Muscle layer of colon (tissue), 2 donors: ENCODE data around the gene ZNF785.
A peak's percentile ranks its signal among the peaks of the same experiment; 100 is the strongest.

Experiments used
- H3K27ac ChIP-seq: one replicate; pipeline ENCODE4 v1.7.0; 2013; ENCODE audit warnings: low read depth, mild to moderate bottlenecking, low read length, moderate library complexity
- H3K27me3 ChIP-seq, 2 donors: one replicate each; pipeline ENCODE4 v1.7.0; 2013; ENCODE audit warnings: low read length in 2 of 2, mild to moderate bottlenecking in 2 of 2; ENCODE audit not compliant: insufficient read depth in 2 of 2, control insufficient read depth in 1 of 2
- H3K36me3 ChIP-seq: one replicate; pipeline ENCODE4 v1.7.0; 2013; ENCODE audit warnings: mild to moderate bottlenecking, low read length; ENCODE audit not compliant: insufficient read depth
- H3K4me1 ChIP-seq: one replicate; pipeline ENCODE4 v1.7.0; 2013; ENCODE audit warnings: mild to moderate bottlenecking, low read length; ENCODE audit not compliant: insufficient read depth
- H3K4me3 ChIP-seq, 2 donors: one replicate each; pipeline ENCODE4 v1.7.0; 2013; ENCODE audit warnings: low read length in 2 of 2, low read depth in 1 of 2, mild to moderate bottlenecking in 1 of 2, moderate library complexity in 1 of 2
- H3K9ac ChIP-seq: one replicate; pipeline ENCODE4 v1.7.0; 2013; ENCODE audit warnings: low read length
- H3K9me3 ChIP-seq: one replicate; pipeline ENCODE4 v1.7.0; 2013; ENCODE audit warnings: mild to moderate bottlenecking, low read length
- donor health status: abdominal sarcoma.
- donor health status: Adenocarcinoma of cecum.

The ZNF785 gene

DNA sequence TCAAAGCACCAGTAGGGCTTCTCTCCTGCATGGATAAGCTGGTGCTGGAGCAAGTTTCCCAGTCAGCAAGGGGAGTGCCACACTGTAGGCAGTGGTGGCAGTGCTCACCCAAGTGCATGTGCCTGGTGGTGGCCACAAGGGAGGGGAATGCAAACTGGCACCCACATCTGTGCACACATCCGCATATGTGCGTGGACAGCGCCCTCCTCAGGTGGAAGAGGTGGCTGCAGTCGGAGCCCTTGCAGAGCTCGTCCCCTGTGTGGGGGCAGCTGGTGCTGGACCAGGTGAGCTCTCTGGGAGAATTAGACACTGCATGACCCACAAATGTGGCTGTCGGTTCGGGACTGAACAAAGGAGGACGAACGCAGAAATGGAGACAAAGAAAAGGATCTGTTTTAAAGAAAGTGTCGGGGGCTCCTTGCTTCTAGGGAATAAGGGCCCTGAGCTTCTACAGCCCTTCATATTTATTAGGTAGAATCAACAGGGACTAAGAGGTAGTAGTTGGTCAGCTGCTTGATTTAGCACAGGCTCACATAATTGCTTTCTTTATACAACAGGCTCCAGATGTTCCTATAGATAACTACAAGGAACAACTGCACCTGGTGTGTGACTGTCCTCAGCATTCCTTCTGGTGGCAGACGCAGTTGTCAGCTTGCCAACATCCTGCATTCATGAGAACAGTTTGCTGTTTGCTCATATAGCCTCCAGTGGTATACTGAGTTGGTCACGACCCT, 30.0 kb upstream of the ZNF785 start:
- H3K27me3 ChIP-seq, result no peaks in the 10 kb centered on the region
- no peak overlapping the region for H3K9ac ChIP-seq
- H3K4me3 ChIP-seq, result no peak overlapping the region
- no peaks in the 10 kb centered on the region for H3K9me3 ChIP-seq
- H3K36me3 ChIP-seq, result no peaks in the 10 kb centered on the region
- H3K4me1 ChIP-seq, result no peaks in the 10 kb centered on the region
- H3K27ac ChIP-seq, result no peak overlapping the region

GRCh38 chr16:30609926-30610839, 24.7 kb upstream of the ZNF785 start, which contains the start of gene ZNF689:
TSS of gene ZNF689 (minus strand) at chr16:30610389. CDS start at chr16:30610041, 348 bp downstream.
- Histone ChIP-seq H3K9me3 (no peaks in the 10 kb centered on the region), H3K4me1 (peaks cover 18% of the 10 kb centered on the region), H3K27ac (peak within 1 kb of the TSS; percentile 95), H3K27me3 (no peaks in the 10 kb centered on the region), H3K4me3 (peak within 1 kb of the TSS; percentile 85), H3K36me3 (peaks cover 27% of the 10 kb centered on the region), H3K9ac (peak within 1 kb of the TSS; percentile 95)

DNA sequence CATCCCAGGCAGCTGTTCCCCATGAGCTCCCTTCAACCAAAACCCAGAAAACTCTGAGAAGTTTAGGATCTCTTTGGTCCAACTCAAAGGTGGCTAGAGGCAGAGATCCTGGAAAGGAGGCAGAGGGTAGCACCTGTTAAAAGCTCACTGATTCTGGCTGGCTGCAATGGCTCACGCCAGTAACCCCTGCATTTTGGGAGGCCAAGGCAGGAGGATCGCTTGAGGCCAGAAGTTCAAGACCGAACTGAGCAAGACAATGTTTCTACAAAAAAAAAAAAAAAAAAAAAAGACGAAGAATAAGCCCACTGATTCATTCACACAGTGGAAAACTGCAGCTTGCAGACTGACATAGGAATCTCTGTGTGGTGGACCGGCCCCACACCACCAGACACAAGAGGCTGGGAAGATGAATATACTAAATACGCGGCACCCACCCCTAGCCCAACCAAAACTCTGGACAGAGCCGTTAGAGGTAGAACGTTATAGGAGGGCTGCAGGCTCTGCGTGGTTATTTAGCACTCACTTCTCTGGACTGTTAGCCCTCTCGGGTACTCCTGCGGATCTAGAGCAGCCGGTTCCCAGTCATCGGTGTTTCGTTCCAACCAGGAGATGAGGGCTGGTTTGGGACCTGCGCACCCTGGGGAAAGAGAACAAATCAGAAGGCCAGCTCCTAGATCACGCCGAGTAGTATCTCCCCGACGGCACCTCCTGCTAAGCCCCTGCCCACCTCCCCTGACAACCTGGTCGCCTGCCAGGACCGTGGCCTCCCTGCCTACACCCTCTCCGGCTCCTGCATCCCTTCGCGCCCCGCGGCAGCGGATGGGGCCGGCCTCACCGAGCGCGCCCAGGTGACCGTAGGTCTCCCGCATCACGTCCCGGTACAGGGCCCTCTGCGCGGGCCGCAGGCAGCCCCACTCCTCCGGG, 23.8 kb upstream of the ZNF785 start:
- Histone ChIP-seq H3K9me3 (no peaks in the 10 kb centered on the region), H3K27ac (peak overlapping the region; percentile 95), H3K36me3 (peaks cover 36% of the 10 kb centered on the region), H3K4me1 (peaks cover 18% of the 10 kb centered on the region), H3K4me3 (peak overlapping the region; percentile 85), H3K27me3 (no peaks in the 10 kb centered on the region), H3K9ac (peak overlapping the region; percentile 95)

DNA sequence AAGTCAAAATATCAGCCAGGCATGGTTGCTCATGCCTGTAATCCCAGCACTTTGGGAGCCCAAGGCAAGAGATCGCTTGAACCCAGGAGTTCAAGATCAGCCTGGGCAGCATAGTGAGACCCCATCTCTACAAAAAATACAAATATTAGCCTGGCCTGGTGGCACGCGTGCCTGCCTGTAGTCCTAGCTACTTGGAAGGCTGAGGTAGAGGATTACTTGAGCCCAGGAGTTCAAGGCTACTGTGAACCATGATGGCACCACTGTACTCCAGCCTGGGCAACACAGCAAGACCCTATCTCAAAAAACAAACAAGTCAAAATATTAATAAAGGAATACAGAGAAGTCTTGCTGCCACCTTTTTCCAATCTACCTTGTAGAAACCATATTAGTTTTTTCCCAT, 20.5 kb upstream of the ZNF785 start:
- Histone ChIP-seq H3K4me3 (no peak overlapping the region), H3K36me3 (peaks cover 50% of the 10 kb centered on the region), H3K27ac (no peak overlapping the region), H3K27me3 (no peaks in the 10 kb centered on the region), H3K9me3 (no peaks in the 10 kb centered on the region), H3K4me1 (peaks cover 28% of the 10 kb centered on the region), H3K9ac (no peak overlapping the region)

DNA sequence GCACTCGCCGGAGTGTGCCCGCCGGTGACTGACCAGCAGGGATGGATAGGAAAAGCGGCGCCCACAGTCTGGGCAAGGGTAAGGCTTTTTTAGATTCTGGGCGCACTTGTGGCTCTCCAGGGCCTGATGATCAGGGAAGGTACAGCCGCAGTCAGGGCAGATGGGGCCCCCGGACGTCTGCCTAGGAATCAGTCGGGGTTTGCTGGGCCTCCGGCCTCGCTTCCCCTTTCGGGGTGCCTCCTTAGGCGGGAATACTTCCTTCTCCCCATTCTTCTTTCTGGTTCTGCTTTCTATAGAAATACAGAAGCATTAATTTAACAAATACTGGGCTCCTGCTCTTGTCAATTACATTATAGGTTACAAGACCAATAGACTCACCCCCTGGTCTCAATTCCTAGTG, 19.7 kb upstream of the ZNF785 start:
- H3K36me3 ChIP-seq, result peaks cover 50% of the 10 kb centered on the region
- peaks cover 28% of the 10 kb centered on the region for H3K4me1 ChIP-seq

DNA sequence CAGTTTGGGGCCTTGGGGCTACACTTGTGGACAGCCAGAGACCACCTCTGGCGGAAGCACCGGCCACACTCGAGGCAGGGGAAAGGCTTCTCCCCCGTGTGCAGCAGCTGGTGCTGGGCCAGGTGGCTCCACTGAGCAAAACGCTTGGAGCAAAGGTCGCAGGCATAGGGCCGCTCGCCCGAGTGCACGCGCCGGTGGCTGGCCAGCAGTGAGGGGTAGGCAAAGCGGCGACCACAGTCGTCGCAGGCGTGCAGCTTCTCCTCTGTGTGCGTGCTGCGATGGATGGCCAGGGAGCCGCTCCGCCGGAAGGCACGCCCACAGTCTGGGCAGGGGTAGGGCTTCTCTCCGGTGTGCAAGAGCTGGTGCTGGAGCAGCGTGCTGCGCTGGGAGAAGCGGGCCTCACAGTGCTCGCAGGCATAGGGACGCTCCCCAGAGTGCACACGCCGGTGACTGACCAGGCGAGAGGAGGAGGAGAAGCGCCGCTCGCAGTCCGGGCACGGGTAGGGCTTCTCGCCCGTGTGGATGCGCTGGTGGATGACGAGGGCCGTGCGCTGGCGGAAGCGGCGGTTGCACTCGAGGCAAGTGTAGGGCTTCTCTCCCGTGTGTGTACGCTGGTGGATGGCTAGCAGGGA, 18.9 kb upstream of the ZNF785 start:
- Histone ChIP-seq H3K4me1 (peaks cover 26% of the 10 kb centered on the region), H3K9me3 (no peaks in the 10 kb centered on the region), H3K36me3 (peaks cover 50% of the 10 kb centered on the region), H3K4me3 (no peak overlapping the region), H3K9ac (no peak overlapping the region), H3K27ac (no peak overlapping the region), H3K27me3 (no peaks in the 10 kb centered on the region)

More for the DNA sequence above, 19.7 kb upstream of the ZNF785 start:
- no peak overlapping the region for H3K4me3 ChIP-seq
- H3K27me3 ChIP-seq, result no peaks in the 10 kb centered on the region
- H3K9me3 ChIP-seq, result no peaks in the 10 kb centered on the region
- H3K27ac ChIP-seq, result no peak overlapping the region
- H3K9ac ChIP-seq, result no peak overlapping the region

DNA sequence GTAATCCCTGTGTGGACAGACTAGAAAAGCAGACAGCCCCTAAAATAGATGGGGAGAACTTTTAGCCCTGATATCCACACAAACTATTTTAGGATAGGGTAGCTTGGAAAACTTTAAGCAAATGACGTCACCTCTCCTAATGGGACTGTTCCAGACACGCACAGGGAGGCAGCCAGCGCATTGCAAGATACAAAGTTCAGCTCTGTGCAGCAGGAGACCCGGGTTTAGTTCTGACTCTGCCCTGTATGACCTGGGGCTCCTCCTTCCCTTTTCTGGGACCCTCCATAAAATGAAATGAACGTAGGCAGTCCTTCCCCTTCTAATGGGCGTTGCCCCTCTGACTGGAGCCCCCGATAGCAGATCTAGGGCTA, 18.4 kb upstream of the ZNF785 start:
- H3K9me3 ChIP-seq, result no peaks in the 10 kb centered on the region
- H3K27ac ChIP-seq, result no peak overlapping the region
- H3K36me3 ChIP-seq, result peaks cover 50% of the 10 kb centered on the region
- H3K9ac ChIP-seq, result no peak overlapping the region
- no peaks in the 10 kb centered on the region for H3K27me3 ChIP-seq
- no peak overlapping the region for H3K4me3 ChIP-seq
- H3K4me1 ChIP-seq, result peaks cover 21% of the 10 kb centered on the region

GRCh38 chr16:30602616-30603277, 17.2 kb upstream of the ZNF785 start:
- no peak overlapping the region for H3K4me3 ChIP-seq
- no peak overlapping the region for H3K27ac ChIP-seq

GRCh38 chr16:30601966-30602365, 16.5 kb upstream of the ZNF785 start:
- H3K36me3 ChIP-seq, result peaks cover 35% of the 10 kb centered on the region
- no peak overlapping the region for H3K27ac ChIP-seq
- H3K27me3 ChIP-seq, result no peaks in the 10 kb centered on the region
- no peak overlapping the region for H3K9ac ChIP-seq
- peaks cover 10% of the 10 kb centered on the region for H3K4me1 ChIP-seq
- no peak overlapping the region for H3K4me3 ChIP-seq
- H3K9me3 ChIP-seq, result no peaks in the 10 kb centered on the region

More at GRCh38 chr16:30602616-30603277, 17.2 kb upstream of the ZNF785 start:
- Histone ChIP-seq H3K36me3 (peaks cover 40% of the 10 kb centered on the region), H3K4me1 (peaks cover 10% of the 10 kb centered on the region), H3K27me3 (no peaks in the 10 kb centered on the region), H3K9me3 (no peaks in the 10 kb centered on the region), H3K9ac (no peak overlapping the region)

DNA sequence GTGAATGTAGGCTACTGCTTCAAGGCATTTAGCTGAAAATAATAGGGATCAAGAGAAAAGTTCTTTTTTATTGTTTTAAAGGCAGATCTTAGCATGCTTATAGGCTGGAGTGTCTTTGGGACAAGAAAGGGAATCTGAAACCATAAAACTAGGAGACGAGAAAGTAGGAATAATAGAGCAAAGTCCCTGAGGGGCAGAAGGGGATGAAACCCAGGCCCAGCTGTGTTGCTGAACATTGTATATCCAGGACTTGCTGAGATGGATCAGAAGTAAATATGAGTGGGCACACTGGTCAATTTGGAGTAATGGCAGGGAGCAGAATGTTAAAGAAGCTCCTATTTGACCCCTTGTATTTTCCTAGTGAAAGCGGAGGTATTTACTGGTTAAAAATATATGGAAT, 15.4 kb upstream of the ZNF785 start:
- Histone ChIP-seq H3K4me3 (no peak overlapping the region), H3K9me3 (no peaks in the 10 kb centered on the region), H3K4me1 (peaks cover 10% of the 10 kb centered on the region), H3K27ac (no peak overlapping the region), H3K36me3 (peaks cover 28% of the 10 kb centered on the region), H3K9ac (no peak overlapping the region), H3K27me3 (no peaks in the 10 kb centered on the region)
